Measurements from ENCODE around the gene ID4. TPM values are rescaled to one million over a fixed set of nuclear protein-coding genes. Genes with fewer than 3 reads are reported as not detected.

ID4 gene
- 1.1 to 1.6 TPM (median 1.3 TPM) in 5 replicates for total RNA-seq (2022; extraction: Qiagen RNA extraction)

DNA sequence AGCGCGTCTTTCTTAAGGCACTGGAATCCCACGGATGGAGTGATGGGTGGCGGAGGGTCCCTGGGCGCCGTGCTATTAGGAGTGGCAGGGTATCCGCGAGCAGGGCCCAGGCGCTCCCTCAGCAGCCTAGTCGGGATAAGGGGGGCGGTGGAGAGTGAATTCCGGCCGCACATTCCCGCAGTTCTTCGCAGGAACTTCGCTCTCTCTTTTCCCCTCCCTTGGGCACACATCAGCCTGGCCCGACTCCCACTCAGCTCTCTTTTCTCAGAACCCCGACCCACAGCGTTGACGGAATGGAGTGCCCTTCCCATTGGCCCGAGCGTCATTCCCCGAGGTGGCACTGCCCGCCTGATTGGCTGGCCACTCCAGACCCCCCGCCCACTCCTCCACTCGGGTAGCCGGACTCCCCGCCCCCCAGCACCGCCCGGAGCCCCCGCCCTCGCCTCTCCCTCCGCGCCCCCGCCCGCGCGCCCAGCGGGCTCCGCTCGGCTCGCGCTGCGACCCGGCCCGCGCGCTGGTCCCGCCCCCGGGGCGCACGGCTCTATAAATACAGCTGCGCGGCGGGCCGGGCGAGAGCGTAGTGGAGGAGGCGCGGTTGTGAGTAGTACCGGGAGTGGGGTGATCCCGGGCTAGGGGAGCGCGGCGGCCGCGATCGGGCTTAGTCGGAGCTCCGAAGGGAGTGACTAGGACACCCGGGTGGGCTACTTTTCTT, at the start of gene ID4:
TSS of gene ID4 (plus strand) at position 572 of the 712 bp plus-strand sequence. CDS start 385 bp downstream, outside the sequence.

